Activated T-cell treated with anti-CD3 and anti-CD28 coated beads for 48 hours (primary cell): ENCODE data around the gene SSNA1.

Experiments used
- DNase-seq: peaks from one replicate; pipeline ENCODE4 v3.0.0-alpha.2; 2020; ENCODE audit warnings: low read depth

SSNA1 gene

DNA sequence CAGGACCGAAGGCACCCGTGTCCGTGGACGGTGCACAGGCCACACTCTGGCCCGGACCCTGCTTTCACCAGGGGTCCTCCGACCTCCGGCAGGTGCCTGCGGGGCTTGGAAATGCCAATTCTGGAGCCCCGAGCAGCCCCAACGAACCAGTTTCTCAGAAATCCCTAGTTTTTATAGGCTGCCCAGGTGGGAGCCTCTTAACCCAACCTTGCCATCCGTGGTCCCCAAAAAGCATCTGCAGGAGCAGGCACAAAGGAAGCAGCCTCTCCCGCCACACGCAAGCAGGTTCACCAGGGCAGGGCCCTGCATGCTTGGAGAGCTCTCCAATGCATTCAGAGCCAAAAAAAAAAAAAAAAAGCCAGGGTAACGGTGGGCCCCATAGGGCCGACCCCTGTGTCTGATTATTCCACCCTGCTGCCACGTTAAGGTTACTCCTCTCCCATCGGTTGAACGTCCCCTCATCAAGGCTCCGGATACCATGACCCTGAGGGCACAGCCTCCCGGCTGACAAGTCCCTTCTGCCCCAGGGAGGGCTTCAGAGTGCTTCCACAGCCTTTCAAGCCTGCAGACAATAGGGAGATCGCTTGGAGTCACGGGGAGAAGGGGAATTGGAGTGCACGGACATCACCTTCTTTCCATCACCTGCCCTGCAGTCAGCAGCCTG is 12.9 kb downstream of the SSNA1 start:
- no peak for DNase-seq

DNA sequence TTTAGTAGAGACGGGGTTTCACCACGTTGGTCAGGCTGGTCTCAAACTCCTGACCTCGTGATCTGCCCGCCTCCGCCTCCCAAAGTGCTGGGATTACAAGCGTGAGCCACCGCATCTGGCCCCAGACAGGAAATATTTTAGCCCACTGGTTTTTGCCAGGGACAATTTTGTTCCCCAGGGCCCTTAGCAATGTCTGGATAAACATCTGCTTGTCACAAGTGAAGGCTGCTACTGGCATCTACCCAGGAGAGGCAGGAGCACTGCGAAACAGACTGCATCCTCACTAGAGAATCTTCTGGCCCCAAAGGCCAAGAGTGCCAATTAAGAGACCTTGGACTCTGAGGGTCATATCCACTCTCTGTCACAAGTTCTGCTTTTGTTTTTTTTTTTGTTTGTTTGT is 14.5 kb downstream of the SSNA1 start:
- no peak for DNase-seq

DNA sequence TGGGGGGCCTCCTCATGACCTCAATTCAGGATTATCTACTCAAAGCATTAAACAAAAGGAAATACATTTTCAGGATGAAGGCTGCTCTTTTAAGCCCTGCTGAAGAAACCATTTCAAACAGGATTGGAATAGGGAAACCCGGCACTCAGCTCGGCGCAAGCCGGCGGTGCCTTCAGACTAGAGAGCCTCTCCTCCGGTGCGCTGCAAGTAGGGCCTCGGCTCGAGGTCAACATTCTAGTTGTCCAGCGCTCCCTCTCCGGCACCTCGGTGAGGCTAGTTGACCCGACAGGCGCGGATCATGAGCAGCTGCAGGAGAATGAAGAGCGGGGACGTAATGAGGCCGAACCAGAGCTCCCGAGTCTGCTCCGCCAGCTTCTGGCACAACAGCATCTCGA is 16.3 kb downstream of the SSNA1 start:
- no peak for DNase-seq

- DNase-seq = peak; percentile 93
Measured at GRCh38 chr9:137205126-137206069, 16.9 kb downstream of the SSNA1 start, which contains the start of the genes NDOR1 and TMEM203. Gene NDOR1 (plus strand): TSS chr9:137205700. CDS start chr9:137205778, 78 bp downstream. Gene TMEM203 (minus strand): TSS chr9:137205648. CDS start chr9:137205414, 234 bp downstream.

GRCh38 chr9:137206602-137207001 is 18.1 kb downstream of the SSNA1 start:
- no peak for DNase-seq

- DNase-seq = no peak
Measured at GRCh38 chr9:137211532-137211931, 23.1 kb downstream of the SSNA1 start.

DNA sequence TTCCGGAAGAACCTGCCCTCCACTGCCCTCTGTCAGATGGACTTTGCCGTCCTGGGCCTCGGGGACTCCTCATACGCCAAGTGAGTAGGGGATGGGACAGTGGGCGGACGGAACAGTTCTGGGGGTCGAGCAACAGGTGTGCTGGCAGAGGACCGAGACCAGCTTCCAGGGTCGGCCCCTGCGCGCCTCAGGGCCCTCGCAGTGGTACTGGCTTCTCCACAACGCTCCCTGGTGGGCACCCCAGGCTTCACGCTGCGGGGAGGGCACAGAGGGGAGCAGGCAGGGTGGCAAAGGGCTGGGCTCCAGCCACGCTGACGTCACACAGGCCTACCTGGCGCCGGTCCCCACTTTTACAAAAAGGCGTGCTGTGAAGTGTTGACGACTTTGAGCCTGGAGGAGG is 24.0 kb downstream of the SSNA1 start:
- no peak for DNase-seq

GRCh38 chr9:137213160-137214060 is 24.9 kb downstream of the SSNA1 start:
- no peak for DNase-seq

GRCh38 chr9:137214620-137215019 is 26.1 kb downstream of the SSNA1 start:
- DNase-seq = no peak

DNA sequence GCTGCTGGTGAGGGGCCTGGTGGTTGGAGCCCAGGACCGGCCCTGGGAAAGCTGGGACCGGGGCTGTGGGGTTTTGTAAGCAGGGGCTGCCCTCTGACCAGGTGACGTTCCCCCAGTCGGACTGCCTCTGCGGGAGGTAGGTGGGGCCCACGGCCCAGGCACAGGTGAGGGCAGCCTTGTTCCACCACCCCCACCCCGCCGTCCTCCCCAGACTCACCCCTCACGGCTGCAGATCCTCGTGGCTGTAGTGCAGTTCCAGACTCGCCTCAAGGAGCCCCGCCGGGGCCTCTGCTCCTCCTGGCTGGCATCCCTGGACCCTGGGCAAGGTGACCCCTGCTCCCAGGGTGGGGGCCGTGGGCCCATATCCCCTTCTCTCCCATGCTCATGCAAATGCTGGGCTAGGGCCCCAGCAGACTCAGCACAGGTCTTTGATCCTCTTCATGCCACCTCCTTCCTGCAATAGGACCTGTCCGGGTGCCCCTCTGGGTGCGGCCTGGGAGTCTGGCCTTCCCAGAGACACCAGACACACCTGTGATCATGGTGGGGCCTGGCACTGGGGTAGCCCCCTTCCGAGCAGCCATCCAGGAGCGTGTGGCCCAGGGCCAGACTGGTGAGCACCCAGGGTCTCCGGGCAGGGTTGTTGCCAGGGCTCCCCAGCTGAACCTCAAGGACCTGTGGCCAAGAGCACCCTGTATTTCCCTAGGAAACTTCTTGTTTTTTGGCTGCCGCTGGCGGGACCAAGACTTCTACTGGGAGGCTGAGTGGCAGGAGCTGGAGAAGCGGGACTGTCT is 26.9 kb downstream of the SSNA1 start:
- no peak for DNase-seq

DNA sequence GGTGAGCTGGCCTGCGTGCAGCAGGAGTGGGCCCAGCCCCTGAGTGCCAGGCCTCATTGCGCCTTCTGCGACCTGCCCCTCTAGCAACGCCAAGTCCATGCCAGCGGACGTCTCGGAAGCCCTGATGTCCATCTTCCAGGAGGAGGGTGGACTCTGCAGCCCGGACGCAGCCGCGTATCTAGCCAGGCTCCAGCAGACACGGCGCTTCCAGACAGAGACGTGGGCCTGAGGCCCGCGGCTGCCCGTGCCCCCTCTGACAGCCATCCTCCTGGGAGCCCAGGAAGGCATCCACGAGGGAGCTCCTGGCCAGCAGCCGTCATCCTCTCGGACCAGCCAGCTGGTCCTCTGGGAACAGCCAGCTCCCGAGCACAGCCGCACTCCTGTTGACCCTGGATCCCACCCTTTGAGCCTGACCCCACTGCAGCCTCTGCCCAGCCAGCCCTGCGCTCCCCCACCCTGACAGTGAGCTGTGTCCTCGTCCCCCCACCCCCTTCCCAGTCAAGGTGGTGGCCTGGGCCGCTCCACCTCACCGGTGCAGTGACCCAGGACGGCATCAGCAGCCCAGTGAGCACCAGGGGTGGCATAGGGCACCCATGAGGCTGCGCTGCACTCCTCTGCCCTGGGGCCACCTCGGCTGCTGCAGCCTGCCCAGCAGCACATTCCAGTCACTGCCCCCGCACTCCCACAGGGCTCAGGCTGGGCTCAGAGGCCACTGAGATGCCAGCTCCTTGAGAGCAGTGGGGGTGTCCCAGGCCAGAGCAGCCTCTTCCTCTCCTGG is 27.9 kb downstream of the SSNA1 start:
- no peak for DNase-seq

- no peak for DNase-seq
Measured at GRCh38 chr9:137217276-137218211, 29.1 kb downstream of the SSNA1 start.

GRCh38 chr9:137218212-137218753 is 29.8 kb downstream of the SSNA1 start:
- DNase-seq = no peak

DNA sequence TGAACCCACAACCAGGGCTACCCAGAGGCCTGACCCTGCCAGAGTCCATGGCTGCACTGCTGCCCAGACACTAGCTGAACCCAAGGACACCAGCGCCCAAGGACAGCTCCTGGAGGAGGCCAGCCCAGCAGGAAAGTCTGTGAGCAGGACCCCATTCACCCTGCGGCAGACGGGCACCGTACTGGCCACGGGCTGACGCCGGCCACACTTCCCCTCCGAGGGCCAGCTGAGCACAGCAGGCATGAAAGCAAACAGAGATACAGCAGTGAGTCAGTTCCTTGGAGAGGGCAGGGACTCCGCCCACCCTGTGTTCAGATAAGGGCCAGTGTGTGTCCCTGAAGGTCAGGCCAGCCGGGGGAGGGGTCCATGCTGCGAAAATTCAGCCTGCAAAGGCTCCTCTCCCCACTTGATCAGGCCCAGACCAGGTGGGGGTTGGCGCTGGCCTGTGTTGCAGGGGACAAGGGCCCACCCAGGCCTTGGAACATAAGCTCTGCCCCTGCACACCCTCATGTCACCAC is 30.3 kb downstream of the SSNA1 start:
- no peak for DNase-seq

- DNase-seq = no peak
Measured at GRCh38 chr9:137219757-137220316, 31.4 kb downstream of the SSNA1 start.

DNA sequence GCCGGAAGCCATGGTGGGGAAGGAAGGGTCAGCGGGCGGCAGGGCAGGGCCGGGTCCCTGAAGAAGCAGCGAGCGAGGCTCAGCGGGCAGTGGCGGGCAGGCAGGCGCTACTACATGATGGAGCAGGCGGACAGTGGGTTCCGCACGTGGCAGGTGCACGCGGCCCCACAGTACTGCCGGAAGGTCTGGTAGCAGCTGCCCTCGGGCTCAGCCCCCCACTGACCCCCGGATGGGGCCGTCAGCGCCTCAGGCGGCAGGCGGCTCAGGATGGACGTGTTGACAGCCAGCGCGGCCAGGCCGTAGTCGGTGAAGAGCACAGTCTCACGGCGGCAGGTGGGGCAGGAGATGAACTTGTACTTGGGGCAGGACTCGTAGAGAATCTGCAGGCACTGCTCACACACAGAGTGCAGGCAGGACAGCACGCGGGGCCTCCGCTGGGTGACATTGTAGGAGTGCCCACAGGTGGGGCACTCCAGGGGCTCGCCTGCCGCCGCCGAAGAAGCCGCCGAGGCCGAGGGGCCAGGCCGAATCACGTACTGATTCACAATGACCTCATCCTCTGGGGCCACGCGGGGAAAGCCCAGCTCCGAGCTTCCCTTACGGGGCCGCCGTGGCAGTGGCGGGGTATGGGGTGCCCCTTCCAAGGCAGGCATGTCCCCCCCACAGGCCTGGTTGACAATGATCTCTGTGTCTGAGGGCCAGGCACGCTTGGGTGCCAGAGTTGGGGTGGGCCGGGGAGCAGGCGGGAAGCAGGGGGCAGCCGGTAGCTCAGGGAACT is 32.0 kb downstream of the SSNA1 start:
- no peak for DNase-seq

DNA sequence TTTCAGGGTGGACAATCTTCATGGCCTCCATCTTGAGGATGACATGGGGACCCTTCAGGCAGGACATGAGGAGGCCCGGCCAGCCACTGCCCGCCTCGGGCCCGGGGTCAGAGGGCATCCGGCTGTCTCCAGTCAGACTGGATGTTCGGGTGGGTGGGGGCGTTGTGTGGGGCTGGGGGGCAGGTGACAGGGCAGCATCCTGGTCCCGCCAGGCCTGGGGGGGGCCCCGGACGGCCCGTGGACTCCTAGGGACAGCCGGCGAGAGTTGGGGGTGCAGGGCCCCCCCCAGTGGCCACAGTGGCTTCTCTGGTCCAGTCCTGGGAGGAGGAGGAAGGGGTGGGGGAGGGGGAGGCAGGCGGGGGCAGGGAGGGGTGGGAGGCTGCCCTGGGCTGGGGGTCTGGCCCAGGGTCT is 32.6 kb downstream of the SSNA1 start:
- no peak for DNase-seq
